Neutrophil (primary cell): ENCODE data around the gene JAG2.

Source experiments
- H3K27ac ChIP-seq: fragments of 200-600 bp; sonication (generic); 2 replicates; pipeline ENCODE4 v1.5.1; 2016; ENCODE audit warnings: mild to moderate bottlenecking, moderate library complexity
- H3K27me3 ChIP-seq: fragments of 200-600 bp; sonication (generic); 2 replicates; pipeline ENCODE4 v1.6.0; 2016; ENCODE audit warnings: mild to moderate bottlenecking
- H3K36me3 ChIP-seq: fragments of 200-600 bp; sonication (generic); 2 replicates; pipeline ENCODE4 v1.5.1; 2017
- H3K4me1 ChIP-seq, 2 experiments: fragments of 200-600 bp in 1 of 2; sonication (generic) in 1 of 2; 1 replicate in 1 of 2; 2 replicates in 1 of 2; pipeline versions ENCODE4 v1.5.1 to v1.6.1; 2013 to 2016; ENCODE audit warnings: low read depth in 1 of 2, low read length in 1 of 2, mild to moderate bottlenecking in 1 of 2, moderate library complexity in 1 of 2; ENCODE audit not compliant: control insufficient read depth in 1 of 2, insufficient read depth in 1 of 2
- H3K4me3 ChIP-seq, 2 experiments: fragments of 200-600 bp in 1 of 2; sonication (generic) in 1 of 2; 1 replicate in 1 of 2; 2 replicates in 1 of 2; pipeline ENCODE4 v1.5.1; 2013 to 2016; ENCODE audit warnings: low read depth in 1 of 2, low read length in 1 of 2, mild to moderate bottlenecking in 1 of 2, moderate library complexity in 1 of 2
- H3K9me3 ChIP-seq: fragments of 200-600 bp; sonication (generic); 2 replicates; pipeline ENCODE4 v1.5.1; 2016
- TF ChIP-seq, protein P1 (sequence below): fragments of 200-600 bp; sonication (generic); IDR thresholded peaks from 2 replicates; pipeline ENCODE4 v1.5.1; 2016; ENCODE audit warnings: antibody characterized with exemption

Gene JAG2

DNA sequence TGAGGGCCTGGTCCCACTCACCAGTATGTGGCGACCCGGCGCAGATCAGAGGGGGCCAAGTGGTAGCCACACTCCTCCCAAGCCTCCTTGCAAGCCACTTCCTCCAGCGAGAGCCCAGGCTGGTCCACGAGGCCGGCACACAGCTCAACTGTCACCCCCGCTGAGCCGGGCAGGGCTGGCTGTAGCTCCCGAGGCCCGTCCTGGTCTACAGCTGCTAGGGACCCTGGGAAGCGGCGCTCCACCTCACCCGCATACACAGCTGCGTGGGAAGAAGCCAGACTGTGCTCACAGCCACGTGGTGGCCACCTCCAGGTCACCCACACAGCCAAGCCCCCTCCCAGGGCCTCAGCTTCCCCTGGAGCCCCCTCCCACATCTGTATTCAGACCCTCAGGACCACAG, 7.9 kb upstream of the JAG2 start:
- Histone ChIP-seq H3K27ac (no peak overlapping the region), H3K36me3 (no peaks in the 10 kb centered on the region), H3K9me3 (no peaks in the 10 kb centered on the region), H3K4me3 (no peak overlapping the region), H3K27me3 (peaks cover 99% of the 10 kb centered on the region), H3K4me1 (peaks cover 4 to 7% of the 10 kb centered on the region in 2 experiments)
- TF ChIP-seq, protein P1, sequence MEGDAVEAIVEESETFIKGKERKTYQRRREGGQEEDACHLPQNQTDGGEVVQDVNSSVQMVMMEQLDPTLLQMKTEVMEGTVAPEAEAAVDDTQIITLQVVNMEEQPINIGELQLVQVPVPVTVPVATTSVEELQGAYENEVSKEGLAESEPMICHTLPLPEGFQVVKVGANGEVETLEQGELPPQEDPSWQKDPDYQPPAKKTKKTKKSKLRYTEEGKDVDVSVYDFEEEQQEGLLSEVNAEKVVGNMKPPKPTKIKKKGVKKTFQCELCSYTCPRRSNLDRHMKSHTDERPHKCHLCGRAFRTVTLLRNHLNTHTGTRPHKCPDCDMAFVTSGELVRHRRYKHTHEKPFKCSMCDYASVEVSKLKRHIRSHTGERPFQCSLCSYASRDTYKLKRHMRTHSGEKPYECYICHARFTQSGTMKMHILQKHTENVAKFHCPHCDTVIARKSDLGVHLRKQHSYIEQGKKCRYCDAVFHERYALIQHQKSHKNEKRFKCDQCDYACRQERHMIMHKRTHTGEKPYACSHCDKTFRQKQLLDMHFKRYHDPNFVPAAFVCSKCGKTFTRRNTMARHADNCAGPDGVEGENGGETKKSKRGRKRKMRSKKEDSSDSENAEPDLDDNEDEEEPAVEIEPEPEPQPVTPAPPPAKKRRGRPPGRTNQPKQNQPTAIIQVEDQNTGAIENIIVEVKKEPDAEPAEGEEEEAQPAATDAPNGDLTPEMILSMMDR: no peak

DNA sequence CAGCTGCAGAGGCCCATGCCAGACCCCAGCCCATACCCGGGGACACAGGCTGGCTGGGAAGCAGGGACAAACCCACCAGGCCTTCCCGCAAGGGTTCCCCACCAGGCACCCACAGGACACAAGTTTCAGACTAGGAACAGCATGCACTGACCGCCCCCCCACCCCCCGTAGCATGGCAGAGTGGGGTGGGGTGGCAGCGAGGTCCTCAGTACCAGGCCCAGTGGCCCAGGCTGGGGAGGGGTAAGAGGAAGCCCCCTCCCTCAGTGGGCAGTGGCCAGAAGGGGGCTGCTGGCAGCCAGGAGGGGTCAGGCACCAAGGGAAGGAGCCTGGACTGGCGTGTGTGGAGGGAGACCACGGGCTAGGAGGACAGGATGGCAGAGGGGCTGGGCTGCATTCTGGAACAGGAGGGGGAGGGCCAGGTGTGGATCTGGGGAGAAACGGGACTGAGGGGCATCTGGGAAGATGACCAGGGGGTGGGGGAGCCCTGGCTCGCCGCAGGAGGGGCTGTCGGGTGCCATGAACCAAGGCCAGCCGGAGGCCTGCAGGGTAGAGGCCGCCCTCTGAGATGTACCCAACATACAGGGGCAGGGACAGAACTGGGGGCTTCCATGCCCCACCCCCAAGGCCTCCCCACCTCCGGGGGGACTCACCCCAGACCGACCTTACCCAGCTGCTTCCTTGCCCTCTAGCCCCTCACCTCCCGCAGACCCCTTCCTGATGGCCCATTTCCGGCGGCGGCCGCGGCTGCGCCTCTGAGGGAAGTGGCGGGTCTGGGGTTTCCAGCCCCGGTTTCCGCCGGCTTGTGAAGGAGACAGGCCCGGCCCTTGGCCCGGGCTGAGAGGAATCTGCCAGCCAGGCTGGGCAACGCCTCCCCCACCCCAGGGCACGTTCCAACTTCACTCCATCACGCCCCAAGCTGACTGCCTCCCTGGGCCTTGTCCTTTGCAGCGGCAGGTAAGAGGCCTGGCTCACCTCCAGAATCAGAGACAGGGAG, 5.6 kb upstream of the JAG2 start:
- H3K9me3 ChIP-seq: no peaks in the 10 kb centered on the region
- H3K36me3 ChIP-seq: no peaks in the 10 kb centered on the region
- H3K27ac ChIP-seq: no peak overlapping the region
- H3K4me1 ChIP-seq: no peaks in the 10 kb centered on the region
- H3K4me3 ChIP-seq: no peak overlapping the region
- TF ChIP-seq, protein P1: no peak
- H3K27me3 ChIP-seq: peaks cover 100% of the 10 kb centered on the region

DNA sequence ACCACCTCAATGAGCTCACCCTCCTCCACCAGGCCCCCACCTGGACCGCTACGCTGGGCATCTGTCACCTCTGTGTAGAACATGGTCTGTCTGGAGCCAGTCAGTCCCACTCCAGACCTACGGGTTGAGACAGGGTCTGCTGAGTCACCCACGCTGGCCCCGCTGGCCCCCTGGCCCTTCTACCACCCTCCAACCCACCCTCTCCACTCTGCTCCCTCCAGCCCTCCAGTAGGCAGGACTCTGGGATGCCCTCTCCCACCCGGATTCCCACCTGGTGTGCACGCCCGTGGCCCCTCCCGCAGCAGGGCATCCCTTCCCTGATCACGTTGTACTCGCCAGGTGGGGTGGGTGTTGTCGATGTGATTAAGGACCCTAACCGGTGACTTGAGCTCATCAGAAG, 4.6 kb upstream of the JAG2 start:
- H3K27ac ChIP-seq: no peak overlapping the region
- TF ChIP-seq, protein P1: no peak
- H3K9me3 ChIP-seq: no peaks in the 10 kb centered on the region
- no peak overlapping the region for H3K4me3 ChIP-seq
- H3K36me3 ChIP-seq: no peaks in the 10 kb centered on the region
- peaks cover 98% of the 10 kb centered on the region for H3K27me3 ChIP-seq
- H3K4me1 ChIP-seq: no peaks in the 10 kb centered on the region

DNA sequence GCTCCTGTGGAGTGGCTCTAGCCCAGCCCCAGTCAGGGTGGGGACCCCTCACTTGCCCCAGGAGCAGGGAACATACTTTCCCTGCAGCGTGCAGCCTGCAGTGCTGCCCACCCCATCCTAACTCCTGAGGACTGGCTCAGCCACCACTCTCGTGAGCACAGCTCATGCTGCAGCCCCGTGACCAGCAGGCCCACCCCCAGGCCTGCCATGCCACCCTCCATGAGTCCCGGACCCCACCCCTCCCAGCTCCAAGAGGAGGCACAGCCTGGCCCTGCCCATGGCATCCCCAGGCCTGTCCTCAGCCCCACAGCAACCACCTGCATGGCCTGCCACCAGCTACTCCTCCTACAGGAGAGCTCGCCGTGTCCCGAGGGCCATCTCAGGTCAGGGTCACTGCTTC, 3.9 kb upstream of the JAG2 start:
- Histone ChIP-seq H3K27me3 (peaks cover 98% of the 10 kb centered on the region), H3K27ac (no peak overlapping the region), H3K9me3 (no peaks in the 10 kb centered on the region), H3K36me3 (no peaks in the 10 kb centered on the region), H3K4me1 (peaks cover 4 to 5% of the 10 kb centered on the region in 2 experiments), H3K4me3 (no peak overlapping the region)
- TF ChIP-seq, protein P1: no peak

DNA sequence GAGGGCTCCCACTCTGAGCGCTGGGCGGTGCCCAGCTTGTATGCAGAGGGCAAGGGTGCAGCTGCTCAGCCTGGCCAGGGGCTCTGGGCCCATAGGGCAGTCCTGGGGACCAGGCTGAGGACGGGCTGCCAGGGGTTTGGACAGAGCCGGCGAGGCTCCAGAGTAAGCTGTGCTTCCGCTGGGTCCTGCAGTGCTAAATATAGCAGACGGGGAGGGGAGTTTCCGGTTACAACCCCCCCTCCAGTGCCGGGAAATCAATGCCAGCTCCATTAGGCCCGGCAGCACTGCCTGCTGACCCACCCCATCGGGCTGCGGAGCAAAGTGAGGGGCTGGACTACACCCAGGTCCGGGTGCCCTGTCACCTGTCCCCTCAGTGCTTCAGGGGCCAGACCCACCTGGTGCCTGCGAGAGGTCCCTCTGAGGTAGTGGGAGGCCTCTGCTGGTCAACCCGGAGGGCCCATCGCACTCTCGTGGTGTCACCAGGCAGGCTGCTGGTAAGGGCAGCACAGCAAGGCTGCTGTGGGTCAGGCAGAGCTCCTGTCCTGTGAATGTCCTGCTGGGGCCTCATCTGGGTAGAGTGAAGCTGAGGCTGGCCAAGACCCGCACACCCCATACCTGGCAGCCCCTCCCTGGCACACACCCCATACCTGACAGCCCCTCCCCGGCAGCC, 2.6 kb upstream of the JAG2 start:
- H3K27ac ChIP-seq: no peak overlapping the region
- no peaks in the 10 kb centered on the region for H3K9me3 ChIP-seq
- no peak overlapping the region for H3K4me3 ChIP-seq
- peaks cover 5% of the 10 kb centered on the region in 2 experiments for H3K4me1 ChIP-seq
- no peaks in the 10 kb centered on the region for H3K36me3 ChIP-seq
- peaks cover 98% of the 10 kb centered on the region for H3K27me3 ChIP-seq
- TF ChIP-seq, protein P1: no peak
